Tibial nerve (tissue), 4 donors: ENCODE results near the gene RPS24. TPM values are rescaled to one million over a fixed set of nuclear protein-coding genes. Genes with fewer than 3 reads are reported as not detected.
"Not testable (repeated sequence)": the region's sequence is repeated elsewhere in the genome, so short reads cannot be mapped to it uniquely, and the experiment has no call there.

Experiments
- DNase-seq, 2 donors: peaks; one replicate each; pipeline ENCODE4 v3.0.0-alpha.2; 2019; ENCODE audit warnings: low spot score in 2 of 2
- H3K27ac ChIP-seq, 4 donors: fragments of 200-600 bp; sonication (generic) in 3 of 4; one replicate each; pipeline ENCODE4 v1.5.1; 2017 to 2019; ENCODE audit warnings: mild to moderate bottlenecking in 1 of 4
- H3K27me3 ChIP-seq, 2 donors: fragments of 200-600 bp; sonication (generic) in 1 of 2; one replicate each; pipeline versions ENCODE4 v1.5.1 to v1.6.0; 2017 to 2019
- H3K36me3 ChIP-seq, 3 donors: fragments of 200-600 bp; sonication (generic); one replicate each; pipeline ENCODE4 v1.5.1; 2018 to 2019
- H3K4me1 ChIP-seq, 4 donors: fragments of 200-600 bp; sonication (generic) in 3 of 4; one replicate each; pipeline ENCODE4 v1.5.1; 2017 to 2019
- H3K4me3 ChIP-seq, 4 donors: fragments of 200-600 bp; sonication (generic) in 3 of 4; one replicate each; pipeline ENCODE4 v1.5.1; 2017 to 2019; ENCODE audit warnings: mild to moderate bottlenecking in 1 of 4, moderate library complexity in 1 of 4
- H3K9me3 ChIP-seq, 4 donors: fragments of 200-600 bp; sonication (generic) in 3 of 4; one replicate each; pipeline ENCODE4 v1.5.1; 2017 to 2019
- CTCF ChIP-seq, 5 experiments: fragments of 200-600 bp in 3 of 5; fragments of 450-650 bp in 2 of 5; sonication (generic) in 3 of 5; IDR thresholded peaks; one replicate each; pipeline ENCODE4 v1.5.1; 2016 to 2019; ENCODE audit warnings: antibody characterized with exemption in 5 of 5, mild to moderate bottlenecking in 3 of 5, moderate library complexity in 2 of 5
- EP300 ChIP-seq, 2 donors: sonication (generic); formaldehyde crosslinking; IDR thresholded peaks; one replicate each; pipeline ENCODE4 v1.6.1; 2017; ENCODE audit warnings: antibody characterized with exemption in 2 of 2, mild to moderate bottlenecking in 1 of 2
- POLR2A ChIP-seq, 2 donors: fragments of 450-650 bp; IDR thresholded peaks; one replicate each; pipeline ENCODE4 v1.6.1; 2017; ENCODE audit warnings: antibody characterized with exemption in 2 of 2, mild to moderate bottlenecking in 2 of 2, moderate library complexity in 2 of 2
- WGBS, 2 donors: methylation state at CpG; one replicate each; pipeline ENCODE4 v1.1.5; 2018; 5-methylcytosine and 5-hydroxymethylcytosine counted together
- total RNA-seq, 4 donors: library from RNA; depleted of rRNA; stranded (reverse); fragments of >200 nt; gene quantifications; one replicate each; pipeline ENCODE4 v1.1.0, GENCODE V29; 2016

RPS24 gene
- total RNA-seq, 4 donors from 2014 or later: 1,426 to 2,100 (median 1,895) TPM

GRCh38 chr10:77993620-77994019 is 40.0 kb upstream of the RPS24 start:
- Histone ChIP-seq H3K9me3 (no peaks in the 10 kb centered on the region), H3K4me1 (no peaks in the 10 kb centered on the region), H3K27ac (no peak overlapping the region), H3K27me3 (no peaks in the 10 kb centered on the region), H3K4me3 (no peak overlapping the region), H3K36me3 (peaks cover 4 to 67% (median 6%) of the 10 kb centered on the region in 3 donors)
- WGBS, 2 donors: 64 to 81% methylated on average over 3 of the region's 3 CpGs
- DNase-seq: no peak
- TF ChIP-seq EP300 (IDR thresholded peaks at IDR 0.05) (no peak), POLR2A (IDR thresholded peaks at IDR 0.05) (no peak), CTCF (IDR thresholded peaks at IDR 0.05) (no peak)

- not testable (repeated sequence) for H3K27ac ChIP-seq, H3K9me3 ChIP-seq, H3K4me1 ChIP-seq, DNase-seq, H3K4me3 ChIP-seq, H3K27me3 ChIP-seq
- WGBS, 2 donors: 95 to 98% methylated on average over 5 of the region's 5 CpGs
- H3K36me3 ChIP-seq: peaks cover 0 to 68% (median 34%) of the 10 kb centered on the region in 3 donors
Measured at GRCh38 chr10:77998780-77999179, 34.9 kb upstream of the RPS24 start.

GRCh38 chr10:78000206-78000605 is 33.5 kb upstream of the RPS24 start:
- TF ChIP-seq EP300 (IDR thresholded peaks at IDR 0.05) (no peak), CTCF (IDR thresholded peaks at IDR 0.05) (no peak), POLR2A (IDR thresholded peaks at IDR 0.05) (no peak)
- H3K36me3 ChIP-seq: peaks cover 0 to 71% (median 43%) of the 10 kb centered on the region in 3 donors
- no peaks in the 10 kb centered on the region for H3K4me1 ChIP-seq
- H3K27me3 ChIP-seq: no peaks in the 10 kb centered on the region
- H3K27ac ChIP-seq: no peak overlapping the region
- DNase-seq: no peak
- no peaks in the 10 kb centered on the region for H3K9me3 ChIP-seq
- no peak overlapping the region for H3K4me3 ChIP-seq

GRCh38 chr10:78000956-78001472 is 32.6 kb upstream of the RPS24 start:
- Histone ChIP-seq H3K4me1 (no peaks in the 10 kb centered on the region), H3K4me3 (no peak overlapping the region), H3K9me3 (no peaks in the 10 kb centered on the region), H3K27me3 (no peaks in the 10 kb centered on the region), H3K27ac (no peak overlapping the region), H3K36me3 (peaks cover 0 to 78% (median 50%) of the 10 kb centered on the region in 3 donors)
- 87 to 91% methylated on average over 6 of the region's 6 CpGs for WGBS, 2 donors
- no peak for DNase-seq
- TF ChIP-seq CTCF (IDR thresholded peaks at IDR 0.05): no peak
- no peak for TF ChIP-seq EP300 (IDR thresholded peaks at IDR 0.05)
- TF ChIP-seq POLR2A (IDR thresholded peaks at IDR 0.05): no peak

GRCh38 chr10:78002541-78003288 is 30.9 kb upstream of the RPS24 start:
- TF ChIP-seq EP300 (IDR thresholded peaks at IDR 0.05): no peak
- TF ChIP-seq POLR2A (IDR thresholded peaks at IDR 0.05): no peak
- TF ChIP-seq CTCF (IDR thresholded peaks at IDR 0.05): no peak
- DNase-seq: no peak
- Histone ChIP-seq H3K27me3 (no peaks in the 10 kb centered on the region), H3K9me3 (no peaks in the 10 kb centered on the region), H3K4me1 (no peaks in the 10 kb centered on the region), H3K27ac (no peak overlapping the region), H3K36me3 (peaks cover 0 to 93% (median 58%) of the 10 kb centered on the region in 3 donors), H3K4me3 (no peak overlapping the region)
- WGBS, 2 donors: 89% methylated on average over 4 of the region's 4 CpGs
